Measurements from ENCODE around the gene DPEP3. TPM values are rescaled to one million over a fixed set of nuclear protein-coding genes. Genes with fewer than 3 reads are reported as not detected.

The DPEP3 gene
- total and polyA plus RNA-seq, 10 of the 15 experiments (the other 5 are each of a cell fraction or from before 2014, with no cell fraction given) = not detected

DNA sequence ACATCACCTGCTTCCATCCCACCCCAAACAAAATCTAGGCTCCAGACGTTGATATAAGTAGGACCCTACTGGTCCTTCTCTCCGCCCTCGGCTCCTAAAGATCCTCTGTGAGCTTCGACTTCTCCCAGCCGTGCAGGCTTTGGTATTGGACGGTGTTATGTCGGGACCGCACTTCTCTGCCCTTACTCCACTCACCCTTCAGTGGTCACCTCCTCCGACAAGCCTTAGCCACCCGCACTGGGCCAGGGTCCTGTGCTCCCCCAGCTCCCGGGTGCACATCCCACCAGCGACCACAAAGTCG, 45.2 kb downstream of the DPEP3 start:
- H3K4me3 ChIP-seq = peak overlapping the region; percentile 67
- BruUV-seq (replicated peaks) = no TSS peak
- DNase-seq (ENCODE audit: low read depth, low spot score) (no peak), ATAC-seq (no peak), FAIRE-seq (no peak)
- no peaks in the 10 kb centered on the region for H3K9me3 ChIP-seq (replicated peaks; ENCODE audit: control insufficient read depth, insufficient read depth, low read length)
- peaks cover 10% of the 10 kb centered on the region for H3K4me1 ChIP-seq (ENCODE audit: control insufficient read depth, insufficient read depth, low read length)
- H3K9ac ChIP-seq (ENCODE audit: control insufficient read depth, insufficient read depth, low read length) = no peak overlapping the region; the same call in 1 of the 2 replicates
- H3K27ac ChIP-seq (ENCODE audit: control insufficient read depth, insufficient read depth) = peak overlapping the region; percentile 15; the same call in 1 of the 2 replicates
- POLR2A ChIA-PET = interaction anchor here (0.6 to 3.4 kb wide), 18 partner anchors 9 to 454 kb away, joined by 3 to 16 read pairs (median 4); partner anchors contain the start of genes ACD, ATP6V0D1, LCAT and NFATC3
- 87% methylated on average over 13 of the region's 13 CpGs for WGBS (ENCODE audit: insufficient coverage, insufficient replicate concordance, low lambda C conversion rate, missing lambda C conversion rate)
- H3K4me2 ChIP-seq (ENCODE audit: control insufficient read depth, insufficient read depth) = peak overlapping the region; percentile 81
- H4K20me1 ChIP-seq (ENCODE audit: control insufficient read depth, insufficient read depth) = no peaks in the 10 kb centered on the region
- RAD21 ChIA-PET (ENCODE audit: unreplicated experiment) = interaction anchor here (0.8 to 1.7 kb wide), 17 partner anchors 31 to 454 kb away, joined by 3 to 10 read pairs (median 3); partner anchors contain the start of genes ATP6V0D1, DDX28, DUS2 and EDC4
- H3K27me3 ChIP-seq (replicated peaks in 1 of 2; ENCODE audit: control insufficient read depth in 2 of 2, insufficient read depth in 2 of 2, low read length in 1 of 2) = no peaks in the 10 kb centered on the region
- peaks cover 21 to 25% of the 10 kb centered on the region in 2 experiments for H3K36me3 ChIP-seq (ENCODE audit: control insufficient read depth in 2 of 2, insufficient read depth in 2 of 2, low read length in 1 of 2)
- in situ Hi-C loops (cut with MboI) (no loop called here), intact Hi-C loops (cut with micrococcal nuclease; ENCODE audit: unreplicated experiment) (loop anchor here (5.0 kb wide), 1 partner anchor 107 kb away; no protein-coding TSS in a partner anchor)
- SMC1A ChIA-PET (ENCODE audit: uncharacterized antibody, unreplicated experiment) = interaction anchor here (0.5 to 1.6 kb wide), 11 partner anchors 8 to 265 kb away, joined by 3 to 6 read pairs (median 3); no protein-coding TSS in a partner anchor
- H3K79me2 ChIP-seq (ENCODE audit: control insufficient read depth, insufficient read depth, low read length) = peaks cover 31% of the 10 kb centered on the region
- TF ChIP-seq SP1 (IDR thresholded peaks at IDR 0.05; ENCODE audit: low read depth, low read length) (no peak), CHD1 (IDR thresholded peaks at IDR 0.05; ENCODE audit: low read depth, low read length) (no peak), PAX5 (IDR thresholded peaks at IDR 0.05; ENCODE audit: borderline replicate concordance, low read depth, low read length) (no peak), SRF (IDR thresholded peaks at IDR 0.05; ENCODE audit: low read depth in 2 of 2, low read length in 2 of 2) (no peak), SREBF2 (IDR thresholded peaks at IDR 0.05; ENCODE audit: low read length) (no peak)
- H2AFZ ChIP-seq (ENCODE audit: control insufficient read depth, low read depth, low read length) = no peak overlapping the region
- CTCF ChIA-PET = interaction anchor here (0.7 to 3.5 kb wide), 11 partner anchors 9 to 414 kb away, joined by 3 to 15 read pairs (median 3); partner anchors contain the start of gene NRN1L

GRCh38 chr16:67934306-67935100, 45.8 kb downstream of the DPEP3 start:
- H3K27ac ChIP-seq (ENCODE audit: control insufficient read depth, insufficient read depth) = no peak overlapping the region
- H3K9me3 ChIP-seq (replicated peaks; ENCODE audit: control insufficient read depth, insufficient read depth, low read length) = no peaks in the 10 kb centered on the region
- 0 out of 2 replicates have a peak, but pooled peaks have one; percentile 15 for TF ChIP-seq POLR2AphosphoS5 (IDR thresholded peaks at IDR 0.05; ENCODE audit: low read length)
- TF ChIP-seq, protein P1, sequence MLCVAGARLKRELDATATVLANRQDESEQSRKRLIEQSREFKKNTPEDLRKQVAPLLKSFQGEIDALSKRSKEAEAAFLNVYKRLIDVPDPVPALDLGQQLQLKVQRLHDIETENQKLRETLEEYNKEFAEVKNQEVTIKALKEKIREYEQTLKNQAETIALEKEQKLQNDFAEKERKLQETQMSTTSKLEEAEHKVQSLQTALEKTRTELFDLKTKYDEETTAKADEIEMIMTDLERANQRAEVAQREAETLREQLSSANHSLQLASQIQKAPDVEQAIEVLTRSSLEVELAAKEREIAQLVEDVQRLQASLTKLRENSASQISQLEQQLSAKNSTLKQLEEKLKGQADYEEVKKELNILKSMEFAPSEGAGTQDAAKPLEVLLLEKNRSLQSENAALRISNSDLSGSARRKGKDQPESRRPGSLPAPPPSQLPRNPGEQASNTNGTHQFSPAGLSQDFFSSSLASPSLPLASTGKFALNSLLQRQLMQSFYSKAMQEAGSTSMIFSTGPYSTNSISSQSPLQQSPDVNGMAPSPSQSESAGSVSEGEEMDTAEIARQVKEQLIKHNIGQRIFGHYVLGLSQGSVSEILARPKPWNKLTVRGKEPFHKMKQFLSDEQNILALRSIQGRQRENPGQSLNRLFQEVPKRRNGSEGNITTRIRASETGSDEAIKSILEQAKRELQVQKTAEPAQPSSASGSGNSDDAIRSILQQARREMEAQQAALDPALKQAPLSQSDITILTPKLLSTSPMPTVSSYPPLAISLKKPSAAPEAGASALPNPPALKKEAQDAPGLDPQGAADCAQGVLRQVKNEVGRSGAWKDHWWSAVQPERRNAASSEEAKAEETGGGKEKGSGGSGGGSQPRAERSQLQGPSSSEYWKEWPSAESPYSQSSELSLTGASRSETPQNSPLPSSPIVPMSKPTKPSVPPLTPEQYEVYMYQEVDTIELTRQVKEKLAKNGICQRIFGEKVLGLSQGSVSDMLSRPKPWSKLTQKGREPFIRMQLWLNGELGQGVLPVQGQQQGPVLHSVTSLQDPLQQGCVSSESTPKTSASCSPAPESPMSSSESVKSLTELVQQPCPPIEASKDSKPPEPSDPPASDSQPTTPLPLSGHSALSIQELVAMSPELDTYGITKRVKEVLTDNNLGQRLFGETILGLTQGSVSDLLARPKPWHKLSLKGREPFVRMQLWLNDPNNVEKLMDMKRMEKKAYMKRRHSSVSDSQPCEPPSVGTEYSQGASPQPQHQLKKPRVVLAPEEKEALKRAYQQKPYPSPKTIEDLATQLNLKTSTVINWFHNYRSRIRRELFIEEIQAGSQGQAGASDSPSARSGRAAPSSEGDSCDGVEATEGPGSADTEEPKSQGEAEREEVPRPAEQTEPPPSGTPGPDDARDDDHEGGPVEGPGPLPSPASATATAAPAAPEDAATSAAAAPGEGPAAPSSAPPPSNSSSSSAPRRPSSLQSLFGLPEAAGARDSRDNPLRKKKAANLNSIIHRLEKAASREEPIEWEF (IDR thresholded peaks at IDR 0.05; ENCODE audit: insufficient replicate concordance, low read depth, low read length) = no peak
- no peak for TF ChIP-seq NFIC (IDR thresholded peaks at IDR 0.05; ENCODE audit: low read depth, low read length)
- TF ChIP-seq ZNF622 (IDR thresholded peaks at IDR 0.05) = no peak
- TF ChIP-seq RBBP5 (conservative IDR thresholded peaks at IDR 0.05) = no peak
- no peak for TF ChIP-seq KLF5 (IDR thresholded peaks at IDR 0.05; ENCODE audit: partially characterized antibody)
- peaks cover 21 to 27% of the 10 kb centered on the region in 2 experiments for H3K36me3 ChIP-seq (ENCODE audit: control insufficient read depth in 2 of 2, insufficient read depth in 2 of 2, low read length in 1 of 2)
- ChIA-PET RAD21 (ENCODE audit: unreplicated experiment) (interaction anchor here (1.0 kb wide), 1 partner anchor 88 kb away, joined by 3 read pairs; the partner anchor contains the start of gene NUTF2), SMC1A (ENCODE audit: uncharacterized antibody, unreplicated experiment) (interaction anchor here (0.6 to 1.2 kb wide), 5 partner anchors 31 to 131 kb away, joined by 3 to 4 read pairs (median 3); no protein-coding TSS in a partner anchor), CTCF (interaction anchor here (0.7 to 3.5 kb wide), 8 partner anchors 51 to 413 kb away, joined by 3 to 15 read pairs (median 4); partner anchors contain the start of gene NRN1L), POLR2A (interaction anchor here (0.6 to 2.4 kb wide), 7 partner anchors 38 to 1835 kb away, joined by 3 to 7 read pairs (median 4); no protein-coding TSS in a partner anchor)
- H3K4me1 ChIP-seq (ENCODE audit: control insufficient read depth, insufficient read depth, low read length) = peaks cover 5% of the 10 kb centered on the region
- peaks cover 31% of the 10 kb centered on the region for H3K79me2 ChIP-seq (ENCODE audit: control insufficient read depth, insufficient read depth, low read length)
- DNase-seq (ENCODE audit: low read depth, low spot score) (no peak), ATAC-seq (no peak), FAIRE-seq (no peak)
- H2AFZ ChIP-seq (ENCODE audit: control insufficient read depth, low read depth, low read length) = no peak overlapping the region
- peak overlapping the region; percentile 81 for H3K4me2 ChIP-seq (ENCODE audit: control insufficient read depth, insufficient read depth)
- BruUV-seq (replicated peaks) = no TSS peak
- no peaks in the 10 kb centered on the region for H3K27me3 ChIP-seq (replicated peaks in 1 of 2; ENCODE audit: control insufficient read depth in 2 of 2, insufficient read depth in 2 of 2, low read length in 1 of 2)
- H4K20me1 ChIP-seq (ENCODE audit: control insufficient read depth, insufficient read depth) = no peaks in the 10 kb centered on the region
- in situ Hi-C loops (cut with MboI) = no loop called here
- H3K9ac ChIP-seq (ENCODE audit: control insufficient read depth, insufficient read depth, low read length) = no peak overlapping the region
- intact Hi-C loops (cut with micrococcal nuclease; ENCODE audit: unreplicated experiment) = loop anchor here (5.0 kb wide), 1 partner anchor 108 kb away; no protein-coding TSS in a partner anchor
- WGBS (ENCODE audit: insufficient coverage, insufficient replicate concordance, low lambda C conversion rate, missing lambda C conversion rate) = 95% methylated on average over 13 of the region's 13 CpGs
- peak overlapping the region; percentile 67 for H3K4me3 ChIP-seq

Data from GM12878 (cell line).